Amniotic epithelial cell (primary cell): ENCODE results near the gene MECR.
A peak's percentile ranks its signal among the peaks of the same experiment; 100 is the strongest.
"Not testable (repeated sequence)": the region's sequence is repeated elsewhere in the genome, so short reads cannot be mapped to it uniquely, and the experiment has no call there.

ENCODE experiments used
- DNase-seq: peaks from one replicate; pipeline ENCODE4 v3.0.0-alpha.2; 2010; ENCODE audit warnings: low read depth

Gene MECR

DNA sequence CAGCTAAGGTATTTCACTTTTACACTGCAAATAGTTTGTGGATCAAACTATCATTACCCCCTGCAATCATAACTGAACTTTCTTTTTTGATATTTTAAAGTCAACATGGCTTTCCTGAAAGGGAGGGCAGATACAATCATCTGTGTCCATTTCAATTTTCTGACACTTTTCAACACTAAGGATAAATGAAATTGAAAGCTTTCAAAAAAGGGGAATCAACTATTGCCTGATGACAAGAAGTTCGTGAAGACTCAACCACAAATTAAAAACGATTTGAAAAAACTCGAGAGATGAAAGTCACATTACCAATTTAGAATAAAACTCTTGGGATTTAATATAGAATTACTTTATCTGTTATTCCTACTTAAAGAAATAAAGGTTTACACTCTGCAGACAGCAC, 60.8 kb downstream of the MECR start:
- DNase-seq = no peak

DNA sequence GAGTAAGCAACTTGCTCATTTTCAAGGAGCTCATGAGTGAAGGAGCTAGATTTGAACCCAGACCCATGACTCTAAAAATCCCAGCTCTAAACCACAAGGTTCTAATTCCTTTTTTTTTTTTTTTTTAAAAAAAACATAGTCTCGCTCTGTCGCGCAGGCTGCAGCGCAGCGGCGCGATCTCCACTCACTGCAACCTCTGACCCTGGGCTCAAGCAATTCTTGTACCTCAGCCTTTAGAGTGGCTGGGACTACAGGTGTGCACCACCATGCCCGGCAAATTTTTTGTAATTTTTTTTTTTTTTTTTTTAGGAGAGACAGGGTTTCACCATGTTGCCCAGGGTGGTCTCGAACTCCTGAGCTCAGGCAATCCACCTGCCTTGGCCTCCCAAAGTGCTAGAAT, 62.8 kb downstream of the MECR start:
- no peak for DNase-seq

DNA sequence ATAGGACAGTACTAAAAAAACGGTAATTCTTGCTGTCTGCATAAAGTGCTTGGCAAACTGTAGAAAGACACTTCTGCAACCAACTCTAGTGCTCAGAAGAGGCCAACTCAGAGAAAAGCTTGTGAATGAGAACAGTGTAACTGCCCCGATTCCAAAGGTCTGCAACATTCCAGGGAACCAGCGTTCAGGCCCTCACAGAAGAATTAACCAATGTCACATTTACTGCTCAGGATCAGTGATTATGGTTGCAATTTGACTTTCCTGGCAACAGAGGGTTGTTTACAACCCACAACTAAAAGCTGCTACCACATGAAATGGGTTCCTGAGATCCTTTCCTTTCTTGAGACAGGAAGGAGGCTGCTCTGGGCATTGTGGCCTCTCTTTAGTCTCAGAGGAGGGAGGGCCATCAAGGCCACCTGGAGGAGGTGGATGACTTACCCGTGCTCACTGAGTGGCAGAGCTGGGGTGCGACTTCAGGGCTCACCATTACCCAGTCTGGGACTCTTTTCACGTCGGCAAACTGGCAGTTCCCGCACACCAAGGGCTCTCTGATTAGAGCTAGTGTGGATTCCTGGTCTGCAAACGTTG, 64.3 kb downstream of the MECR start:
- no peak for DNase-seq

DNA sequence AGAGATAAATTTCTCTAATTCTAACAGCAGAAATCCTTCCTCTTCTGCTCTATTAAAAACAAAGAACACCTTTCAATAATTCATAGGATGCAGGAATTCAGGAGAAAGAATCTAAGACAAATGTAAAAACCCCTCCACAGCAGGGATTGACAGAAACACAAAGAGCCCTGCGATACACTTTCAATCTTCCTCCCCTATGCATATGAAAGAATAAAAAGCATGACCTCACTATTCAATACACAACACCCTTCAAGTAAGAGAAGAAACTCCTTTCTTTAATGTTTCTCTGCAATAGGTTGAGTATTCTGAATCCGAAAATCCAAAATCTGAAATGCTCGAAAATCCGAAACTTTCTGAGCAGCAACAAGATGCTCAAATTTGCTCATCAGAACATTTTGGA, 66.1 kb downstream of the MECR start:
- DNase-seq = no peak

DNA sequence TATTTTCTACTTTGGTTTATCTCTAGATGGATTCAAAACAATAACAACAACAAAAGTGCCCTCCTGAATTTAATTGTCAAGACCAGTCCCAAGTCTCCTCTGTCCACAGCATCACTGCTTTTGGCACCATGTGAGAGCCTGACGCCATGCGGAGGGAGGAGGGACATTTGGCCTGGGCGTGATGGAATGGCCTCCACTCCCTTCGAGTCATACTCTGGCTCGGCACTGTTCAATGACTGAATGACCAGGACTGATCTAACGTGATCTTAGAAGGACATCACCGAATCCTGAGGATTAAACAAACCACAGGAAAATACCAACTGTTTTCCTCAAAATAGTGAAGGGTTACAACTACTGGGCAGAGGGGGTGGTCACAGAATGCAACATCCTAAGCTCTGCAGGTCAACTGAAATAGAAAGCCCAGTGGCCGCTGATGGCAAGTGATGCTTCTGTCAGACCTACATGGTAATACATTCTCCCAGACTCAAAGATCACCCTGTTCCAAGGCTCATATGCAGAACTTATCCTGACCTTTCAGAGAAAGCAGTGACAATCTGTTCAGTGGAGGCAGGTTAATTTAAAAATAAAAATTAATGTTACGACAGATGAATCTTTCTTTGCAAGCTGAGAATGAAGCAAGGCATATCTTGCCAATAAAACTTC, 68.1 kb downstream of the MECR start:
- DNase-seq = no peak

DNA sequence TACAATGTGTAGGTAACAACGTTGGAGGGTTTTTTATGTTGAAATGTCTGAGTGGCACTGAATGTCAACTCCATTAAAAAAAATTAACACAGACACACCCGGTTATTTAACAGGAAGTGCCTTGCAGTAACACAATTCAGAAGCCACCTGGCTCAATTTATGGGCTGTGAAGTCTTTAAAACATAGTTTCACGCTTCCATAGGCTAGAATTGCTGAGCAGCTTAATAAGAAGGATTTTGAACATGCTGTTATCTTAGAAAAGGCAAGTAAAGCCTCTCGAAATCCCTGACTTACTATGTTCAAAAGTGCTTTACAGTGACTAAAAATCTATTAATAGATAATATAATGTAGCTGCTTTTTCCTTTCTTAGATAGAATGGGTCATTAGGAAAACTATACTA, 68.7 kb downstream of the MECR start:
- no peak for DNase-seq

DNA sequence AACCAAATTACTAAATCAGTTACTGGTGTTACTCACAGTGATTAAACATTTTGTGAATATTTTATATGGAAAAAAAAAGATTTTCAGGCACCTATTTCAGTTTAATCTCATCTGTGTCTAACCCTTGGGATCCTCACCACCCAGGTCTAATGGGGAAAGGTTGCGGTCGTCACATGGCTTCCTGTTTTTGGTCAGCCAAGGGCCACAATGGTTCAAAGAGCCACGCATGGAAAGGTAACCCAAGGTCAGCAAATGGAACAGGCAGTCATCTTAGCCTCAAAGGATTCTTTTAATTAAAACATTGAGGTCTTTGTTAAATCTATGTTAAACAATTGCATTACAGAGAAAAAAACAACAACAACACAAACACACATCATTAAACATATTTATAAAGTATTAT, 71.0 kb downstream of the MECR start:
- DNase-seq = no peak

DNA sequence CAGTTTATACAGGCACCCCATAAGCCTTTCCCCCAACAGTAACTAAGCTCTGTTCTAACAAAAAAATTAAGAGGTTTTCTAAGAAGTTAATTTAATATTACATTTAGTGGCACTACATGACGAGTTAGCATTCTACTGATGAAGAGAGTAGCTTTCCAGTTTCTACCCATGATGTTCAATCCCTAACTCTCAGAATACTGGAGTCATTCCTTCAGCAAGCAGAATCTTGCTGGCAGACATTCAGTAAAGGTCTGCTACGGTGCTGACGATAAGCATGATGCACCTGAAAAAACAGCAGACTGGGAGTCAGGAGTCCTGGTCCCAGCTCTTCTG, 73.5 kb downstream of the MECR start:
- no peak for DNase-seq

DNA sequence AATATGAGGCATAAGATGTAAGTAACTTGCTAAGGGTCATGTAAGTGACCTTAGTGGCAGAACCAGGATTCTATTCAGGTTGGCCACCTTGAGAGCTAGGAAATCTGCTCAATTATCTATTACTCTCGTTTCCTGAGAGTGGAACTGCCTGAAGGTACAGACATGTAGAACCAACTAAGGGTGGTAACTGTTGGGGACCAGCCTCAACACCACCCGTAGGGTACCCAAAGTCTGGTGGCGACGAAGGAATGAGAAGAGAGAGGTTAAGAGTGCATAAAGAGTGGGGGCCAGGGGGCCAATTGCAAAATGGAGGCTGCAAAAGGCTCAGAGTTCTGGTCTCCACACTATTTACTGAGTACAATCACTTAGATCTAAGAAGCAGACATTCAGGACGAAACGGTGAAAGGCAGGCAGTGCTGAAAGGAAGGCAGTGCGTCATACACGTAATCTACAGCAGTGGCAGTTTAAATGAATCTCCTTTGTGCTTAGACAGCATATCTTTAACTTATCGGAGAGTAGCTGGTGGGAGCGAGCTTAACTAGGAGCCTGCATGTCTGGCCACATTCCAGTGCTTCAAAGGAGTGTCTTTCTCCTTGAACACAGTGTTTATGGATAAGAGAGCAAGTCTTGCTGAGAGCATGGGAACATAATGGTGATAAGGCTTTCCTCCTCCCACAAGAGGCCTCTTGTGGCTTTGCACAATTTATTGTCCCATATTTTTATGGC, 74.0 kb downstream of the MECR start:
- peak; percentile 99 for DNase-seq

DNA sequence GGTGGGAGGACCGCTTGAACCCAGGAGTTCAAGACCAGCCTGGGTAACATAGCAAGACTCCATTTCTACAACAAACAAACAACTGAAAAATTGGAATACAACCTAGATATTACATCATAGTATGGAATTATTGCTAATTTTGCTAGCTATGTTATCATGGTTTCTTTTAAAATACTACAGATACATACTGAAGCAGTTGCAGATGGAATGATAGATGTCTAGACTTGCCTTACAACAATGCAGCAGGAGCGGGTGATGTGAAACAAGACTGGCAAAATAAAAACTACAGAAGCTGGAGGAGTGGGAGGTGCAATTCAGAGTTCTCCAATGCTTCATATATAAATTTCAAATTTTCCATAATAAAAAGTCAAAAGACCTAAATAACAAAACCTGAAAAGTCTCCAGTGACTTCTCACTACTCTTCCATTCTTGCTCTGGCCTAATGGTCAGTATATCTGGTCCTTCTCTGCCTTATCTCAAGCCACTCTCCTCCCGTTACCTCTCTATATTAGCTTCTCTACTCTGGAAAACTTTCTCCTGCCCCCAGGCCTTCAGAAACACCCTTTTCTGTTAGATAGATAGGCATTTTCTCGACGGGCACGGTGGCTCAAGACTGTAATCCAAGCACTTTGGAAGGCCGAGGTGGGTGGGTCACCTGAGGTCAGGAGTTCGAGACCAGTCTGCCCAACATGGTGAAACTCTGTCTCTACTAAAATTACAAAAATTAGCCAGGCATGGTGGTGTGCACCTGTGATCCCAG, 78.5 kb downstream of the MECR start:
- no peak for DNase-seq

DNA sequence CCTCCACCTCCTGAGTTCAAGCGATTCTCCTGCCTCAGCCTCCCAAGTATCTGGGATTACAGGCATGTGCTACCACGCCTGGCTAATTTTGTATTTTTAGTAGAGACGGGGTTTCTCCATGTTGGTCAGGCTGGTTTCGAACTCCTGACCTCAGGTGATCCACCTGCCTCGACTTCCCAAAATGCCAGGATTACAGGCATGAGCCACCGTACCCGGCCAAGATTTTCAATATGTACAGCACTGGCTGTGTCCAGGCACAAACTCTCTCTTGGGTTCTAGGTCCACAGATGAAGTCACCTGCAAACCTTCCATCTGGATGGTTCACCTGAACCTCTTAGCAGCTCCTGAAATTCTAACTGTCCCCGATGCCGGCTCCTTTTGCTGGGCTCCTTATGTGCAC, 80.4 kb downstream of the MECR start:
- not testable (repeated sequence) for DNase-seq

DNA sequence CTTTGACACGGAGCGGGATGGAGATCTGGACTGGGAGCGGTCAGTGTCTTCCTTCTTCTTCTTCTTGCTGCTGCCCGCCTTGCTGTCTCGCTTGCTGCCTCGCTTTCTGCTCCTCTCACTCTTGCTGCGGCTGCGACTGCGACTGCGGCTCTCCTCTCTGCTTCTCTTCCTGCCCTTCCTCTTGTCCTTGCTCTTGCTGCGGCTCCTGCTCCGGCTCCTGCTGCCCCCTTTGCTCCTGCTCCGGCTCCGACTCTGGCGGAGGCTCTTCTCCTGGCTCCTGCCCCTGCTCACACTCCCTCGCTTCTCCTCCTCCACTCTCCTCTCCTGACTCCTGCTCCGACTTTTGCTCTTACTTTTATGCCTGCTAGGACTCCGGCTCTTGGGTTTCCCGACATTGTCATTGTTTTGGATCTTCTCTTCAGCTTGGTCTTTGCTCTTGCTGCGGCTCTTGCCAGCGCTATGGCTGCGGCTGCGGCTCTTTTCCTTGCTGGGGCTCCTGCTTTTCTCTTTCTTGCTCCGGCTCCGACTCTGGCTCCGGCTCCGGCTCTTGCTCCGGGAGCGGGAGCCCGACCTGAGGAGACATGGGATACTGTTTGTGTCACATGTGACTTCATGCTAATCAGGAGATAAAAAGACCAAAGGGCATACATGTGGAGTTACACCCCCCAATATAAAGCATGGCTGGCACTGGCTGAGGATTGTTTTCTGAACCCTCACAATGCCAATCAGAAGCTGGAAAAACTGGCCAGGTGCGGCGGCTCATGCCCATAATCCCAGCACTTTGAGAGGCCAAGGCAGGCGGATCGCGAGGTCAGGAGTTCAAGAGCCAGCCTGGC, 81.9 kb downstream of the MECR start:
- DNase-seq = no peak

DNA sequence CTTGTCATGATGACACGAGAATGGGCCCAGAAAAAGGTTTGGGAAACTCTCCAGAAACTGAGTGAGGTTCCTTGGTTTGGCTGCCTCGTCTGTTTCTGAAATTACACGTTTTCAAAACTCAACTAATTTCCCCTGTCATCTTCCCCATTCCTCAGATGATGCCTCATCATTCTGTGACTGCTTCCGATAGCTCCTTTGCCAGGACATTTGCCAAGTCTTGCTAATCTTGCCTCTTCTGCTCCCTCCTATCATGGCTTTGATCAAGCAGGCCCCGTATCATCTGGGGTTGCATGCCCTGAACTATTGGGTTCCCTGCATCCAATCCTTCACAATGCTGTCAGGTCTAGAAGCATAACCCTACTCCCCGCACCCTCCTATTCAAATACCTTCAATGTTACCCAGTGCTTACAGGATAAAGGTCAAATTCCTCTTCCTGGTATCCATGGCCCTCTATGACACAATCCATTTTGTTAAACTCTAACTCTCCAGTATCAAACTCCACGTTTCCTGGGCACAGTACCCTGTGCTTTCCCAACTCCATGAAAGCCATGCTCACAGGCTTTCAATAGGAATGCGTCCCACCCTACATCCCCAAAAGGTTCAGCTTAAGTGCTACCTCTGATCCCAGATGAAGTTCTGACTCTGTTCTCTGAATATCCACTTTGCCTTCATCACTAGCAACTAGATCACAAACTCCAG, 84.8 kb downstream of the MECR start:
- DNase-seq = peak; percentile 97

DNA sequence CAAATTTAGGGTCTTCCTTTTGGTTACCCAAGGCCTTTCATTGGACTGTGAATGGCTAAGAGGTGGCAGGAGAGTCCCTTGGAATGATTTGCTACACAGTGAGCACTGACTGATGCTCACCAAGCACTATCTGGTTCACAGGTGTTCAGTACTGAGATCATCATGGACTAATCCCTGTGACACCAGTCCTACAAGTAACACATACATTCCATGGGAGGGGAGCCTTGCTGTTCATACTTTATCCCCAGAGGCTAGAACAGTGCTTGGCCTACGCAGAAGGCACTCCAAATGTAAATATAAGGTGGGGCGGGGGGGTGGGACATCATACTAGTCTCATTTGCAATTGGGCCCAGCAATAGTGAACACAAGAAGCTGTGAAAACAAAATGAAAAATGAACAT, 86.6 kb downstream of the MECR start:
- DNase-seq = no peak

DNA sequence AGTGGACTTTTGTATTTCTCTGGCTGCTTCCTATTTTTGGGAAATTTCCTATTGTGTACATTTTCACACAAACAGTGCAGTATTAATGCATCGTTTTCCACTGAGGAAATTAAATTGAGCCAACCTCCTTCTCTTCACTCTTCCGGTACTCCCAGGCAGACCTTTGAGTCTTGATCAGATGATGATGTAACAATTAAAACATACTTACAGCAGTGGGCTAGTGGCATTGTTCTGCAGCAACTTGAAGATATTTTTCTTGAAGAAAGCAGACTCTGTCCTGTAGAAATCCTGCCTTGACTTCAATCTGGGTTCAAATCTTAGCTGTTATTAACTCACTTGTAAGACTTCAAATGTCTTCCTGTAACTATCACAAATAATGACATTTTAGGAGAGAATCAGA, 88.0 kb downstream of the MECR start:
- no peak for DNase-seq
